Glutamatergic neuron (in vitro differentiated cells): Measurements from ENCODE around the gene PPM1L. TPM values are rescaled to one million over a fixed set of nuclear protein-coding genes. Genes with fewer than 3 reads are reported as not detected.

Experiments used
- DNase-seq: peaks from one replicate; pipeline ENCODE4 v3.0.0; 2022
- H3K27ac Mint-ChIP-seq: one replicate; pipeline ENCODE4 v1.8.0; 2020; ENCODE audit warnings: mild to moderate bottlenecking, mixed read lengths, inconsistent platforms; ENCODE audit not compliant: unreplicated experiment
- H3K27me3 Mint-ChIP-seq: one replicate; pipeline ENCODE4 v1.8.0; 2020; ENCODE audit warnings: mild to moderate bottlenecking, moderate library complexity, mixed read lengths, inconsistent platforms; ENCODE audit not compliant: unreplicated experiment
- H3K36me3 Mint-ChIP-seq: one replicate; pipeline ENCODE4 v1.8.0; 2020; ENCODE audit warnings: mild to moderate bottlenecking, mixed read lengths, inconsistent platforms; ENCODE audit not compliant: unreplicated experiment
- H3K4me1 Mint-ChIP-seq: one replicate; pipeline ENCODE4 v1.8.0; 2020; ENCODE audit warnings: mild to moderate bottlenecking, low read depth, mixed read lengths, inconsistent platforms; ENCODE audit not compliant: unreplicated experiment
- H3K4me3 Mint-ChIP-seq: one replicate; pipeline ENCODE4 v1.8.0; 2020; ENCODE audit warnings: mild to moderate bottlenecking, mixed read lengths, inconsistent platforms; ENCODE audit not compliant: unreplicated experiment
- H3K9me3 Mint-ChIP-seq: one replicate; pipeline ENCODE4 v1.8.0; 2020; ENCODE audit warnings: mild to moderate bottlenecking, moderate library complexity, mixed read lengths, inconsistent platforms; ENCODE audit not compliant: unreplicated experiment
- CTCF ChIP-seq: fragments of 200-600 bp; sonication (generic); IDR thresholded peaks from one replicate; pipeline ENCODE4 v1.5.0; 2021; ENCODE audit not compliant: partially characterized antibody, unreplicated experiment
- total RNA-seq: library from RNA; stranded (reverse); fragmentation: NEBNext Ultra II Directional; extraction: Animal tissue kit (Norgen Biotek cat#: 25700); gene quantifications from one replicate; pipeline ENCODE4 v1.2.1, GENCODE V29; 2021; ENCODE audit not compliant: unreplicated experiment

The PPM1L gene
- total RNA-seq, 1 donor from 2014 or later = 81.4 TPM

- DNase-seq = no peak
- peaks cover 8% of the 10 kb centered on the region for H3K4me1 Mint-ChIP-seq
- H3K27ac Mint-ChIP-seq = no peak overlapping the region
- TF ChIP-seq CTCF = no peak
- H3K9me3 Mint-ChIP-seq = peaks cover under 1% of the 10 kb centered on the region
- no peak overlapping the region for H3K4me3 Mint-ChIP-seq
- peaks cover 4% of the 10 kb centered on the region for H3K36me3 Mint-ChIP-seq
- peaks cover 2% of the 10 kb centered on the region for H3K27me3 Mint-ChIP-seq
These were observed 36.5 kb downstream of the PPM1L start for GRCh38 chr3:160792540-160792939.

- no peaks in the 10 kb centered on the region for H3K9me3 Mint-ChIP-seq
- no peaks in the 10 kb centered on the region for H3K36me3 Mint-ChIP-seq
- peaks cover 8% of the 10 kb centered on the region for H3K4me1 Mint-ChIP-seq
- DNase-seq = no peak
- TF ChIP-seq CTCF = no peak
- peaks cover 2% of the 10 kb centered on the region for H3K27me3 Mint-ChIP-seq
- no peak overlapping the region for H3K27ac Mint-ChIP-seq
- no peak overlapping the region for H3K4me3 Mint-ChIP-seq
These were observed 37.8 kb downstream of the PPM1L start for GRCh38 chr3:160793722-160794252.

GRCh38 chr3:160796089-160796812 lies 40.2 kb downstream of the PPM1L start:
- H3K9me3 Mint-ChIP-seq = no peaks in the 10 kb centered on the region
- no peak for TF ChIP-seq CTCF

GRCh38 chr3:160796813-160797164 lies 40.8 kb downstream of the PPM1L start:
- Mint-ChIP-seq H3K27me3 (no peaks in the 10 kb centered on the region), H3K27ac (no peak overlapping the region), H3K36me3 (no peaks in the 10 kb centered on the region), H3K4me1 (peaks cover 9% of the 10 kb centered on the region), H3K4me3 (no peak overlapping the region), H3K9me3 (no peaks in the 10 kb centered on the region)
- no peak for DNase-seq
- no peak for TF ChIP-seq CTCF

More at GRCh38 chr3:160796089-160796812, 40.2 kb downstream of the PPM1L start:
- DNase-seq = no peak
- Mint-ChIP-seq H3K36me3 (no peaks in the 10 kb centered on the region), H3K27me3 (peaks cover 2% of the 10 kb centered on the region), H3K27ac (no peak overlapping the region), H3K4me1 (peaks cover 8% of the 10 kb centered on the region), H3K4me3 (no peak overlapping the region)

GRCh38 chr3:160797356-160797755 lies 41.3 kb downstream of the PPM1L start:
- Mint-ChIP-seq H3K4me1 (peaks cover 14% of the 10 kb centered on the region), H3K9me3 (no peaks in the 10 kb centered on the region), H3K27me3 (no peaks in the 10 kb centered on the region), H3K4me3 (no peak overlapping the region), H3K36me3 (no peaks in the 10 kb centered on the region), H3K27ac (no peak overlapping the region)
- TF ChIP-seq CTCF = no peak
- no peak for DNase-seq
